Mesenchymal stem cell (in vitro differentiated cells and primary cell): ENCODE results near the gene HYDIN.

ENCODE experiments used
- DNase-seq: peaks from one replicate; pipeline ENCODE4 v3.0.0-alpha.2; 2013
- H2AFZ ChIP-seq: one replicate; pipeline ENCODE4 v1.6.1; 2013; ENCODE audit warnings: low read depth, mild to moderate bottlenecking, control low read depth, inconsistent platforms, low read length, moderate library complexity
- H2AK5ac ChIP-seq: 2 replicates; pipeline ENCODE4 v1.6.1; 2013; ENCODE audit warnings: low read length, moderate library complexity, mild to moderate bottlenecking, inconsistent platforms; ENCODE audit not compliant: severe bottlenecking
- H2BK120ac ChIP-seq: one replicate; pipeline ENCODE4 v1.6.1; 2013; ENCODE audit warnings: low read depth, mild to moderate bottlenecking, inconsistent platforms, low read length, moderate library complexity
- H2BK12ac ChIP-seq, 2 experiments: one replicate each; pipeline ENCODE4 v1.6.1; 2013; ENCODE audit warnings: inconsistent platforms in 2 of 2, low read length in 2 of 2, mild to moderate bottlenecking in 2 of 2, moderate library complexity in 2 of 2, control low read depth in 1 of 2
- H2BK15ac ChIP-seq: one replicate; pipeline ENCODE4 v1.6.1; 2013; ENCODE audit warnings: mild to moderate bottlenecking, low read depth, inconsistent platforms; ENCODE audit not compliant: poor library complexity, severe bottlenecking
- H2BK5ac ChIP-seq: 2 replicates; pipeline ENCODE4 v1.6.1; 2013; ENCODE audit warnings: low read depth, mild to moderate bottlenecking, low read length, control low read depth, inconsistent platforms; ENCODE audit not compliant: poor library complexity, severe bottlenecking
- H3K14ac ChIP-seq, 2 experiments: one replicate each; pipeline ENCODE4 v1.6.1; 2013; ENCODE audit warnings: inconsistent platforms in 2 of 2, low read length in 2 of 2, control low read depth in 1 of 2, mild to moderate bottlenecking in 1 of 2, moderate library complexity in 1 of 2
- H3K18ac ChIP-seq, 2 experiments: one replicate each; pipeline ENCODE4 v1.6.1; 2013; ENCODE audit warnings: inconsistent platforms in 2 of 2, low read length in 2 of 2, control low read depth in 1 of 2, low read depth in 1 of 2, mild to moderate bottlenecking in 1 of 2
- H3K23ac ChIP-seq, 2 experiments: one replicate each; pipeline ENCODE4 v1.6.1; 2013; ENCODE audit warnings: inconsistent platforms in 2 of 2, low read length in 2 of 2, mild to moderate bottlenecking in 2 of 2, moderate library complexity in 2 of 2, control low read depth in 1 of 2
- H3K27ac ChIP-seq: 2 replicates; pipeline ENCODE4 v1.5.1; 2013; ENCODE audit warnings: mild to moderate bottlenecking, moderate library complexity, low read length, control low read depth, inconsistent platforms; ENCODE audit not compliant: poor library complexity, severe bottlenecking
- H3K27me3 ChIP-seq, 2 experiments: 2 replicates each; pipeline versions ENCODE4 v1.6.1 to v1.7.0; 2013; ENCODE audit warnings: low read length in 2 of 2, mild to moderate bottlenecking in 2 of 2, moderate library complexity in 2 of 2, control low read depth in 1 of 2, inconsistent platforms in 1 of 2; ENCODE audit not compliant: control insufficient read depth in 1 of 2, insufficient read depth in 1 of 2
- H3K36me3 ChIP-seq, 2 experiments: 2 replicates each; pipeline versions ENCODE4 v1.6.1 to v1.7.0; 2013; ENCODE audit warnings: low read length in 2 of 2, control low read depth in 1 of 2, inconsistent platforms in 1 of 2, low read depth in 1 of 2, mild to moderate bottlenecking in 1 of 2; ENCODE audit not compliant: insufficient read depth in 2 of 2, control insufficient read depth in 1 of 2
- H3K4ac ChIP-seq, 2 experiments: one replicate each; pipeline ENCODE4 v1.6.1; 2013; ENCODE audit warnings: inconsistent platforms in 2 of 2, low read length in 2 of 2, mild to moderate bottlenecking in 2 of 2, moderate library complexity in 2 of 2, control low read depth in 1 of 2, low read depth in 1 of 2
- H3K4me1 ChIP-seq: 2 replicates; pipeline ENCODE4 v1.6.1; 2013; ENCODE audit warnings: low read depth, low read length, control low read depth; ENCODE audit not compliant: control insufficient read depth, insufficient read depth
- H3K4me2 ChIP-seq: 2 replicates; pipeline ENCODE4 v1.6.1; 2013; ENCODE audit warnings: low read length, mild to moderate bottlenecking, inconsistent platforms; ENCODE audit not compliant: poor library complexity, severe bottlenecking
- H3K4me3 ChIP-seq, 2 experiments: 2 replicates each; pipeline versions ENCODE4 v1.5.1 to v1.7.0; 2013; ENCODE audit warnings: low read length in 2 of 2, mild to moderate bottlenecking in 2 of 2, control low read depth in 1 of 2, low read depth in 1 of 2; ENCODE audit not compliant: insufficient read depth in 1 of 2
- H3K79me1 ChIP-seq: replicated peaks from 2 replicates; pipeline ENCODE4 v1.6.1; 2013; ENCODE audit warnings: mild to moderate bottlenecking, control low read depth, low read length, inconsistent platforms; ENCODE audit not compliant: poor library complexity, severe bottlenecking
- H3K9ac ChIP-seq: 2 replicates; pipeline ENCODE4 v1.7.0; 2013; ENCODE audit warnings: mild to moderate bottlenecking, low read length, moderate library complexity
- H3K9me3 ChIP-seq: 2 replicates; pipeline ENCODE4 v1.7.0; 2013; ENCODE audit warnings: mild to moderate bottlenecking, low read length; ENCODE audit not compliant: control insufficient read depth
- H4K8ac ChIP-seq: one replicate; pipeline ENCODE4 v1.6.1; 2013; ENCODE audit warnings: inconsistent platforms, mild to moderate bottlenecking, low read length, moderate library complexity
- H4K91ac ChIP-seq: one replicate; pipeline ENCODE4 v1.6.1; 2013; ENCODE audit warnings: mild to moderate bottlenecking, low read length, inconsistent platforms
- WGBS: methylation state at CpG from one replicate; pipeline ENCODE4 v1.1.7; 2013; ENCODE audit warnings: mixed read lengths; 5-methylcytosine and 5-hydroxymethylcytosine counted together

HYDIN gene

GRCh38 chr16:70805787-70806186 is 424.7 kb downstream of the HYDIN start:
- Histone ChIP-seq H3K18ac (no peak overlapping the region), H3K36me3 (no peaks in the 10 kb centered on the region), H3K14ac (no peak overlapping the region), H3K9me3 (no peaks in the 10 kb centered on the region), H3K4me1 (peaks cover 2% of the 10 kb centered on the region), H3K79me1 (no peaks in the 10 kb centered on the region), H2AK5ac (no peak overlapping the region), H2BK120ac (no peak overlapping the region), H3K4ac (no peak overlapping the region), H2AFZ (no peak overlapping the region), H2BK12ac (no peak overlapping the region), H3K4me2 (no peak overlapping the region), H3K23ac (no peak overlapping the region), H4K8ac (no peak overlapping the region), H2BK5ac (no peak overlapping the region), H4K91ac (no peak overlapping the region), H3K27ac (no peak overlapping the region), H3K9ac (no peak overlapping the region), H2BK15ac (no peak overlapping the region), H3K4me3 (no peak overlapping the region), H3K27me3 (peaks cover 24% of the 10 kb centered on the region in 2 experiments)
- WGBS, result 23% methylated on average over 3 of the region's 3 CpGs
- DNase-seq, result peak; percentile 38

GRCh38 chr16:70805380-70805779 is 425.1 kb downstream of the HYDIN start:
- Histone ChIP-seq H2BK5ac (no peak overlapping the region), H4K8ac (no peak overlapping the region), H3K9me3 (no peaks in the 10 kb centered on the region), H4K91ac (no peak overlapping the region), H3K14ac (no peak overlapping the region), H2AFZ (no peak overlapping the region), H3K23ac (no peak overlapping the region), H3K4me3 (no peak overlapping the region), H3K27me3 (peaks cover 24% of the 10 kb centered on the region in 2 experiments), H3K4ac (no peak overlapping the region), H3K79me1 (peaks cover 4% of the 10 kb centered on the region), H3K4me1 (peaks cover 2% of the 10 kb centered on the region), H3K4me2 (no peak overlapping the region), H2BK120ac (no peak overlapping the region), H3K36me3 (no peaks in the 10 kb centered on the region), H3K9ac (peak overlapping the region; percentile 58), H2AK5ac (no peak overlapping the region), H2BK12ac (no peak overlapping the region), H3K18ac (no peak overlapping the region), H2BK15ac (no peak overlapping the region), H3K27ac (no peak overlapping the region)
- 94% methylated on average over 5 of the region's 6 CpGs for WGBS
- no peak for DNase-seq

- Histone ChIP-seq H3K9ac (peak overlapping the region; percentile 58), H3K79me1 (peaks cover 7% of the 10 kb centered on the region), H2AFZ (no peak overlapping the region), H3K27me3 (peaks cover 19% of the 10 kb centered on the region in 2 experiments), H3K4me3 (no peak overlapping the region), H2BK12ac (no peak overlapping the region), H2BK15ac (no peak overlapping the region), H3K18ac (no peak overlapping the region), H3K23ac (no peak overlapping the region), H4K91ac (no peak overlapping the region), H2BK5ac (no peak overlapping the region), H3K27ac (no peak overlapping the region), H3K36me3 (no peaks in the 10 kb centered on the region), H2AK5ac (no peak overlapping the region), H2BK120ac (no peak overlapping the region), H3K14ac (no peak overlapping the region), H3K4ac (no peak overlapping the region), H3K4me2 (no peak overlapping the region), H3K9me3 (no peaks in the 10 kb centered on the region), H4K8ac (no peak overlapping the region), H3K4me1 (peaks cover 4% of the 10 kb centered on the region)
- no peak for DNase-seq
- no CpG with 5 or more reads among the region's 2 CpGs for WGBS
Observed at GRCh38 chr16:70804734-70805169, 425.8 kb downstream of the HYDIN start.

- Histone ChIP-seq H2AK5ac (no peak overlapping the region), H3K27ac (no peak overlapping the region), H2BK120ac (no peak overlapping the region), H2BK12ac (no peak overlapping the region), H3K36me3 (no peaks in the 10 kb centered on the region), H3K4me3 (no peak overlapping the region), H3K23ac (no peak overlapping the region), H3K4me2 (no peak overlapping the region), H3K27me3 (peaks cover 14% of the 10 kb centered on the region in 2 experiments), H3K4ac (no peak overlapping the region), H2BK15ac (no peak overlapping the region), H3K79me1 (peaks cover 10% of the 10 kb centered on the region), H3K9me3 (no peaks in the 10 kb centered on the region), H2AFZ (no peak overlapping the region), H3K4me1 (peaks cover 4% of the 10 kb centered on the region), H2BK5ac (no peak overlapping the region), H3K18ac (no peak overlapping the region), H4K8ac (no peak overlapping the region), H3K9ac (peak overlapping the region; percentile 58), H3K14ac (no peak overlapping the region), H4K91ac (no peak overlapping the region)
- peak; percentile 77 for DNase-seq
- WGBS, result 69% methylated on average over 8 of the region's 8 CpGs
Observed at GRCh38 chr16:70804153-70804733, 426.3 kb downstream of the HYDIN start.
